GM23338 (cell line): Measurements from ENCODE around the gene NDRG3. TPM values are rescaled to one million over a fixed set of nuclear protein-coding genes. Genes with fewer than 3 reads are reported as not detected.

Experiments
- ATAC-seq: fragments of 200-7000 bp; cut with Tn5 transposase; 3 replicates; pipeline ENCODE4 v1.9.1; 2020
- DNase-seq: peaks from one replicate; pipeline ENCODE4 v3.0.0-alpha.2; 2015; ENCODE audit warnings: low spot score
- H2AFZ ChIP-seq: fragments of 200-600 bp; sonication (generic); 2 replicates; pipeline ENCODE4 v1.8.0; 2016; ENCODE audit warnings: antibody characterized with exemption, mild to moderate bottlenecking, moderate library complexity
- H3F3A ChIP-seq: fragments of 200-600 bp; sonication (generic); replicated peaks from 2 replicates; pipeline ENCODE4 v1.8.0; 2017; ENCODE audit warnings: antibody characterized with exemption, mixed run types, low read depth
- H3K27ac ChIP-seq: fragments of 200-600 bp; sonication (generic); 2 replicates; pipeline ENCODE4 v1.6.1; 2016; ENCODE audit warnings: low read depth
- H3K27me3 ChIP-seq: fragments of 200-600 bp; sonication (generic); 2 replicates; pipeline ENCODE4 v1.8.0; 2016; ENCODE audit warnings: mild to moderate bottlenecking, mixed run types, moderate library complexity; ENCODE audit not compliant: insufficient read depth
- H3K36me3 ChIP-seq: fragments of 200-600 bp; sonication (generic); 2 replicates; pipeline ENCODE4 v1.8.0; 2016; ENCODE audit warnings: mild to moderate bottlenecking; ENCODE audit not compliant: insufficient read depth
- H3K4me1 ChIP-seq: fragments of 200-600 bp; sonication (generic); 2 replicates; pipeline ENCODE4 v1.8.0; 2016; ENCODE audit warnings: mild to moderate bottlenecking, moderate library complexity; ENCODE audit not compliant: insufficient read depth
- H3K4me2 ChIP-seq: fragments of 200-600 bp; sonication (generic); 2 replicates; pipeline ENCODE4 v1.7.1; 2017; ENCODE audit warnings: mixed run types
- H3K4me3 ChIP-seq: fragments of 200-600 bp; sonication (generic); 2 replicates; pipeline ENCODE4 v1.6.1; 2016; ENCODE audit warnings: mixed run types
- H3K79me2 ChIP-seq: fragments of 200-600 bp; sonication (generic); replicated peaks from 2 replicates; pipeline ENCODE4 v1.8.0; 2017; ENCODE audit warnings: mild to moderate bottlenecking; ENCODE audit not compliant: insufficient read depth
- H3K9me2 ChIP-seq: fragments of 200-600 bp; sonication (generic); 2 replicates; pipeline ENCODE4 v1.8.0; 2017; ENCODE audit not compliant: insufficient read depth
- H4K20me1 ChIP-seq: fragments of 200-600 bp; sonication (generic); replicated peaks from 2 replicates; pipeline ENCODE4 v1.8.0; 2017; ENCODE audit warnings: mild to moderate bottlenecking; ENCODE audit not compliant: insufficient read depth
- H3K27ac Mint-ChIP-seq: 2 replicates; pipeline ENCODE4 v1.8.0; 2020; ENCODE audit warnings: inconsistent platforms, mild to moderate bottlenecking, moderate library complexity, mixed read lengths
- H3K27me3 Mint-ChIP-seq: 3 replicates; pipeline ENCODE4 v1.8.0; 2022; ENCODE audit warnings: low read depth, mild to moderate bottlenecking, moderate library complexity, mixed read lengths, inconsistent platforms; ENCODE audit not compliant: insufficient read depth, poor library complexity
- H3K36me3 Mint-ChIP-seq: 3 replicates; pipeline ENCODE4 v1.8.0; 2021; ENCODE audit warnings: low read depth, mild to moderate bottlenecking, inconsistent platforms, moderate library complexity, mixed read lengths
- H3K4me1 Mint-ChIP-seq: 3 replicates; pipeline ENCODE4 v1.8.0; 2020; ENCODE audit warnings: mild to moderate bottlenecking, inconsistent platforms, mixed read lengths
- H3K4me3 Mint-ChIP-seq: 3 replicates; pipeline ENCODE4 v1.8.0; 2021; ENCODE audit warnings: moderate library complexity, mild to moderate bottlenecking, inconsistent platforms, mixed read lengths
- H3K9me3 Mint-ChIP-seq: 3 replicates; pipeline ENCODE4 v1.8.0; 2020; ENCODE audit warnings: moderate library complexity, mild to moderate bottlenecking, inconsistent platforms, mixed read lengths
- CREB1 ChIP-seq: fragments of 250-450 bp; sonication (Bioruptor Pico); IDR thresholded peaks from 2 replicates; pipeline ENCODE4 v1.5.0; 2020; ENCODE audit warnings: low read depth, mild to moderate bottlenecking, moderate library complexity
- EZH2 ChIP-seq: fragments of 200-600 bp; sonication (generic); IDR thresholded peaks from one replicate; pipeline ENCODE4 v1.8.0; 2017; ENCODE audit warnings: antibody characterized with exemption, mild to moderate bottlenecking, low read depth; ENCODE audit not compliant: unreplicated experiment
- EZH2phosphoT487 ChIP-seq: fragments of 200-600 bp; sonication (generic); IDR thresholded peaks from one replicate; pipeline ENCODE4 v1.8.1; 2018; ENCODE audit warnings: antibody characterized with exemption; ENCODE audit not compliant: unreplicated experiment
- JUNB ChIP-seq: IDR thresholded peaks from one replicate; pipeline ENCODE4 v1.6.1; 2016; ENCODE audit warnings: antibody characterized with exemption; ENCODE audit not compliant: unreplicated experiment
- NANOG ChIP-seq: IDR thresholded peaks from 2 replicates; pipeline ENCODE4 v1.6.1; 2016; ENCODE audit warnings: antibody characterized with exemption, borderline replicate concordance
- POLR2AphosphoS5 ChIP-seq: IDR thresholded peaks from 2 replicates; pipeline ENCODE4 v1.6.1; 2016; ENCODE audit warnings: antibody characterized with exemption, low read depth
- STAT1 ChIP-seq: IDR thresholded peaks from one replicate; pipeline ENCODE4 v1.6.1; 2016; ENCODE audit warnings: antibody characterized with exemption; ENCODE audit not compliant: unreplicated experiment
- ZNF114 ChIP-seq: fragments of 250-450 bp; sonication (Bioruptor Pico); IDR thresholded peaks from 2 replicates; pipeline ENCODE4 v1.5.0; 2020; ENCODE audit warnings: mild to moderate bottlenecking, moderate library complexity
- ZNF331 ChIP-seq: fragments of 250-450 bp; sonication (Bioruptor Pico); IDR thresholded peaks from 2 replicates; pipeline ENCODE4 v1.5.0; 2020; ENCODE audit warnings: low read depth, mild to moderate bottlenecking, moderate library complexity
- polyA plus RNA-seq: library from polyadenylated mRNA; unstranded; fragments of >200 nt; fragmentation: Nextera tagmentation; extraction: Ambion mirVana; gene quantifications from 2 replicates; pipeline ENCODE4 v1.2.1, GENCODE V29; 2016
- total RNA-seq: library from RNA; depleted of rRNA; stranded (reverse); fragments of >200 nt; shearing (Covaris generic); gene quantifications from 2 replicates; pipeline ENCODE4 v1.2.3, GENCODE V29; 2014
- TF ChIP-seq, protein P1 (sequence below), 2 experiments: fragments of 200-600 bp in 1 of 2; sonication (generic) in 1 of 2; conservative IDR thresholded peaks; 2 replicates each; pipeline versions ENCODE4 v1.5.1 to v1.6.1; 2016 to 2017; ENCODE audit warnings: antibody characterized with exemption in 2 of 2, low read depth in 2 of 2, mild to moderate bottlenecking in 2 of 2, moderate library complexity in 1 of 2
- TF ChIP-seq, protein P2 (sequence below): fragments of 250-450 bp; sonication (Bioruptor Pico); IDR thresholded peaks from 2 replicates; pipeline ENCODE4 v1.5.0; 2020; ENCODE audit warnings: mild to moderate bottlenecking, moderate library complexity
- TF ChIP-seq, protein P3 (sequence below): IDR thresholded peaks from one replicate; pipeline ENCODE4 v1.6.1; 2018; ENCODE audit warnings: antibody characterized with exemption; ENCODE audit not compliant: unreplicated experiment
- TF ChIP-seq, protein P4 (sequence below): IDR thresholded peaks from 2 replicates; pipeline ENCODE4 v1.6.1; 2016; ENCODE audit warnings: antibody characterized with exemption

The NDRG3 gene
- total and polyA plus RNA-seq, 2 experiments from 2014 or later = 18.6 to 24.0 TPM

GRCh38 chr20:36786246-36786645, 40.4 kb upstream of the NDRG3 start:
- Histone ChIP-seq H3K27me3 (no peaks in the 10 kb centered on the region), H2AFZ (no peak overlapping the region), H3F3A (no peaks in the 10 kb centered on the region), H3K79me2 (no peaks in the 10 kb centered on the region), H3K36me3 (no peaks in the 10 kb centered on the region), H3K4me2 (no peak overlapping the region), H4K20me1 (no peaks in the 10 kb centered on the region), H3K27ac (no peak overlapping the region), H3K4me3 (no peak overlapping the region), H3K9me2 (no peaks in the 10 kb centered on the region), H3K4me1 (no peaks in the 10 kb centered on the region)
- ATAC-seq (no peak), DNase-seq (no peak)
- Mint-ChIP-seq H3K27me3 (peaks cover 5% of the 10 kb centered on the region), H3K4me1 (no peaks in the 10 kb centered on the region), H3K4me3 (no peak overlapping the region), H3K36me3 (peaks cover 32% of the 10 kb centered on the region), H3K27ac (no peak overlapping the region), H3K9me3 (no peaks in the 10 kb centered on the region; the same call in 2 of the 3 replicates)
- TF ChIP-seq, protein P1, sequence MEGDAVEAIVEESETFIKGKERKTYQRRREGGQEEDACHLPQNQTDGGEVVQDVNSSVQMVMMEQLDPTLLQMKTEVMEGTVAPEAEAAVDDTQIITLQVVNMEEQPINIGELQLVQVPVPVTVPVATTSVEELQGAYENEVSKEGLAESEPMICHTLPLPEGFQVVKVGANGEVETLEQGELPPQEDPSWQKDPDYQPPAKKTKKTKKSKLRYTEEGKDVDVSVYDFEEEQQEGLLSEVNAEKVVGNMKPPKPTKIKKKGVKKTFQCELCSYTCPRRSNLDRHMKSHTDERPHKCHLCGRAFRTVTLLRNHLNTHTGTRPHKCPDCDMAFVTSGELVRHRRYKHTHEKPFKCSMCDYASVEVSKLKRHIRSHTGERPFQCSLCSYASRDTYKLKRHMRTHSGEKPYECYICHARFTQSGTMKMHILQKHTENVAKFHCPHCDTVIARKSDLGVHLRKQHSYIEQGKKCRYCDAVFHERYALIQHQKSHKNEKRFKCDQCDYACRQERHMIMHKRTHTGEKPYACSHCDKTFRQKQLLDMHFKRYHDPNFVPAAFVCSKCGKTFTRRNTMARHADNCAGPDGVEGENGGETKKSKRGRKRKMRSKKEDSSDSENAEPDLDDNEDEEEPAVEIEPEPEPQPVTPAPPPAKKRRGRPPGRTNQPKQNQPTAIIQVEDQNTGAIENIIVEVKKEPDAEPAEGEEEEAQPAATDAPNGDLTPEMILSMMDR (conservative IDR thresholded peaks at IDR 0.05; ENCODE audit: low read depth in 2 of 2) = no peak
- TF ChIP-seq STAT1 (no peak), JUNB (no peak), POLR2AphosphoS5 (no peak), ZNF114 (CRISPR knock-in tag) (no peak), ZNF331 (CRISPR knock-in tag) (no peak), CREB1 (CRISPR knock-in tag) (no peak), NANOG (no peak), EZH2 (no peak), EZH2phosphoT487 (no peak)
- TF ChIP-seq, protein P2, sequence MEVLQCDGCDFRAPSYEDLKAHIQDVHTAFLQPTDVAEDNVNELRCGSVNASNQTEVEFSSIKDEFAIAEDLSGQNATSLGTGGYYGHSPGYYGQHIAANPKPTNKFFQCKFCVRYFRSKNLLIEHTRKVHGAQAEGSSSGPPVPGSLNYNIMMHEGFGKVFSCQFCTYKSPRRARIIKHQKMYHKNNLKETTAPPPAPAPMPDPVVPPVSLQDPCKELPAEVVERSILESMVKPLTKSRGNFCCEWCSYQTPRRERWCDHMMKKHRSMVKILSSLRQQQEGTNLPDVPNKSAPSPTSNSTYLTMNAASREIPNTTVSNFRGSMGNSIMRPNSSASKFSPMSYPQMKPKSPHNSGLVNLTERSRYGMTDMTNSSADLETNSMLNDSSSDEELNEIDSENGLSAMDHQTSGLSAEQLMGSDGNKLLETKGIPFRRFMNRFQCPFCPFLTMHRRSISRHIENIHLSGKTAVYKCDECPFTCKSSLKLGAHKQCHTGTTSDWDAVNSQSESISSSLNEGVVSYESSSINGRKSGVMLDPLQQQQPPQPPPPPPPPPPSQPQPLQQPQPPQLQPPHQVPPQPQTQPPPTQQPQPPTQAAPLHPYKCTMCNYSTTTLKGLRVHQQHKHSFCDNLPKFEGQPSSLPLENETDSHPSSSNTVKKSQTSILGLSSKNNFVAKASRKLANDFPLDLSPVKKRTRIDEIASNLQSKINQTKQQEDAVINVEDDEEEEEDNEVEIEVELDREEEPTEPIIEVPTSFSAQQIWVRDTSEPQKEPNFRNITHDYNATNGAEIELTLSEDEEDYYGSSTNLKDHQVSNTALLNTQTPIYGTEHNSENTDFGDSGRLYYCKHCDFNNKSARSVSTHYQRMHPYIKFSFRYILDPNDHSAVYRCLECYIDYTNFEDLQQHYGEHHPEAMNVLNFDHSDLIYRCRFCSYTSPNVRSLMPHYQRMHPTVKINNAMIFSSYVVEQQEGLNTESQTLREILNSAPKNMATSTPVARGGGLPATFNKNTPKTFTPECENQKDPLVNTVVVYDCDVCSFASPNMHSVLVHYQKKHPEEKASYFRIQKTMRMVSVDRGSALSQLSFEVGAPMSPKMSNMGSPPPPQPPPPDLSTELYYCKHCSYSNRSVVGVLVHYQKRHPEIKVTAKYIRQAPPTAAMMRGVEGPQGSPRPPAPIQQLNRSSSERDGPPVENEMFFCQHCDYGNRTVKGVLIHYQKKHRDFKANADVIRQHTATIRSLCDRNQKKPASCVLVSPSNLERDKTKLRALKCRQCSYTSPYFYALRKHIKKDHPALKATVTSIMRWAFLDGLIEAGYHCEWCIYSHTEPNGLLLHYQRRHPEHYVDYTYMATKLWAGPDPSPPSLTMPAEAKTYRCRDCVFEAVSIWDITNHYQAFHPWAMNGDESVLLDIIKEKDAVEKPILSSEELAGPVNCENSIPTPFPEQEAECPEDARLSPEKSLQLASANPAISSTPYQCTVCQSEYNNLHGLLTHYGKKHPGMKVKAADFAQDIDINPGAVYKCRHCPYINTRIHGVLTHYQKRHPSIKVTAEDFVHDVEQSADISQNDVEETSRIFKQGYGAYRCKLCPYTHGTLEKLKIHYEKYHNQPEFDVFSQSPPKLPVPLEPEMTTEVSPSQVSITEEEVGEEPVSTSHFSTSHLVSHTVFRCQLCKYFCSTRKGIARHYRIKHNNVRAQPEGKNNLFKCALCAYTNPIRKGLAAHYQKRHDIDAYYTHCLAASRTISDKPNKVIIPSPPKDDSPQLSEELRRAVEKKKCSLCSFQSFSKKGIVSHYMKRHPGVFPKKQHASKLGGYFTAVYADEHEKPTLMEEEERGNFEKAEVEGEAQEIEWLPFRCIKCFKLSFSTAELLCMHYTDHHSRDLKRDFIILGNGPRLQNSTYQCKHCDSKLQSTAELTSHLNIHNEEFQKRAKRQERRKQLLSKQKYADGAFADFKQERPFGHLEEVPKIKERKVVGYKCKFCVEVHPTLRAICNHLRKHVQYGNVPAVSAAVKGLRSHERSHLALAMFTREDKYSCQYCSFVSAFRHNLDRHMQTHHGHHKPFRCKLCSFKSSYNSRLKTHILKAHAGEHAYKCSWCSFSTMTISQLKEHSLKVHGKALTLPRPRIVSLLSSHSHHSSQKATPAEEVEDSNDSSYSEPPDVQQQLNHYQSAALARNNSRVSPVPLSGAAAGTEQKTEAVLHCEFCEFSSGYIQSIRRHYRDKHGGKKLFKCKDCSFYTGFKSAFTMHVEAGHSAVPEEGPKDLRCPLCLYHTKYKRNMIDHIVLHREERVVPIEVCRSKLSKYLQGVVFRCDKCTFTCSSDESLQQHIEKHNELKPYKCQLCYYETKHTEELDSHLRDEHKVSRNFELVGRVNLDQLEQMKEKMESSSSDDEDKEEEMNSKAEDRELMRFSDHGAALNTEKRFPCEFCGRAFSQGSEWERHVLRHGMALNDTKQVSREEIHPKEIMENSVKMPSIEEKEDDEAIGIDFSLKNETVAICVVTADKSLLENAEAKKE (CRISPR knock-in tag) = no peak
- TF ChIP-seq, protein P3, sequence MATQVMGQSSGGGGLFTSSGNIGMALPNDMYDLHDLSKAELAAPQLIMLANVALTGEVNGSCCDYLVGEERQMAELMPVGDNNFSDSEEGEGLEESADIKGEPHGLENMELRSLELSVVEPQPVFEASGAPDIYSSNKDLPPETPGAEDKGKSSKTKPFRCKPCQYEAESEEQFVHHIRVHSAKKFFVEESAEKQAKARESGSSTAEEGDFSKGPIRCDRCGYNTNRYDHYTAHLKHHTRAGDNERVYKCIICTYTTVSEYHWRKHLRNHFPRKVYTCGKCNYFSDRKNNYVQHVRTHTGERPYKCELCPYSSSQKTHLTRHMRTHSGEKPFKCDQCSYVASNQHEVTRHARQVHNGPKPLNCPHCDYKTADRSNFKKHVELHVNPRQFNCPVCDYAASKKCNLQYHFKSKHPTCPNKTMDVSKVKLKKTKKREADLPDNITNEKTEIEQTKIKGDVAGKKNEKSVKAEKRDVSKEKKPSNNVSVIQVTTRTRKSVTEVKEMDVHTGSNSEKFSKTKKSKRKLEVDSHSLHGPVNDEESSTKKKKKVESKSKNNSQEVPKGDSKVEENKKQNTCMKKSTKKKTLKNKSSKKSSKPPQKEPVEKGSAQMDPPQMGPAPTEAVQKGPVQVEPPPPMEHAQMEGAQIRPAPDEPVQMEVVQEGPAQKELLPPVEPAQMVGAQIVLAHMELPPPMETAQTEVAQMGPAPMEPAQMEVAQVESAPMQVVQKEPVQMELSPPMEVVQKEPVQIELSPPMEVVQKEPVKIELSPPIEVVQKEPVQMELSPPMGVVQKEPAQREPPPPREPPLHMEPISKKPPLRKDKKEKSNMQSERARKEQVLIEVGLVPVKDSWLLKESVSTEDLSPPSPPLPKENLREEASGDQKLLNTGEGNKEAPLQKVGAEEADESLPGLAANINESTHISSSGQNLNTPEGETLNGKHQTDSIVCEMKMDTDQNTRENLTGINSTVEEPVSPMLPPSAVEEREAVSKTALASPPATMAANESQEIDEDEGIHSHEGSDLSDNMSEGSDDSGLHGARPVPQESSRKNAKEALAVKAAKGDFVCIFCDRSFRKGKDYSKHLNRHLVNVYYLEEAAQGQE = no peak
- TF ChIP-seq, protein P4, sequence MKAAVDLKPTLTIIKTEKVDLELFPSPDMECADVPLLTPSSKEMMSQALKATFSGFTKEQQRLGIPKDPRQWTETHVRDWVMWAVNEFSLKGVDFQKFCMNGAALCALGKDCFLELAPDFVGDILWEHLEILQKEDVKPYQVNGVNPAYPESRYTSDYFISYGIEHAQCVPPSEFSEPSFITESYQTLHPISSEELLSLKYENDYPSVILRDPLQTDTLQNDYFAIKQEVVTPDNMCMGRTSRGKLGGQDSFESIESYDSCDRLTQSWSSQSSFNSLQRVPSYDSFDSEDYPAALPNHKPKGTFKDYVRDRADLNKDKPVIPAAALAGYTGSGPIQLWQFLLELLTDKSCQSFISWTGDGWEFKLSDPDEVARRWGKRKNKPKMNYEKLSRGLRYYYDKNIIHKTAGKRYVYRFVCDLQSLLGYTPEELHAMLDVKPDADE = no peak
